Activated T-helper 1 cell treated with anti-CD3 and anti-CD28 coated beads, Interleukin-12 subunit alpha, Interleukin-12 subunit beta, Interleukin-2, Interleukin-4 antibody, amounts not matched to agents 30 ng/mL and 10 ng/mL and 1 ng/mL, durations not matched to agents 14 hours and 24 hours and 36 hours (primary cell): ENCODE data around the gene CALCOCO1. TPM values are rescaled to one million over a fixed set of nuclear protein-coding genes. Genes with fewer than 3 reads are reported as not detected.

ENCODE experiments used
- DNase-seq: peaks from one replicate; pipeline ENCODE4 v3.0.0; 2021; ENCODE audit warnings: low spot score
- H3K27ac Mint-ChIP-seq: one replicate; pipeline ENCODE4 v1.8.0; 2021; ENCODE audit warnings: mild to moderate bottlenecking, mixed read lengths
- H3K27me3 Mint-ChIP-seq: one replicate; pipeline ENCODE4 v1.8.0; 2022; ENCODE audit warnings: mild to moderate bottlenecking, moderate library complexity, mixed read lengths; ENCODE audit not compliant: insufficient read depth
- H3K36me3 Mint-ChIP-seq: one replicate; pipeline ENCODE4 v1.8.0; 2021; ENCODE audit warnings: low read depth, mixed read lengths
- H3K4me1 Mint-ChIP-seq: one replicate; pipeline ENCODE4 v1.8.0; 2021; ENCODE audit warnings: low read depth, mixed read lengths
- H3K4me3 Mint-ChIP-seq: one replicate; pipeline ENCODE4 v1.8.0; 2021; ENCODE audit warnings: mild to moderate bottlenecking, moderate library complexity, mixed read lengths
- H3K9me3 Mint-ChIP-seq: one replicate; pipeline ENCODE4 v1.8.0; 2021; ENCODE audit warnings: mixed read lengths
- intact Hi-C: fragments of 100-400 bp; cut with micrococcal nuclease; formaldehyde crosslinking; loops from one replicate; pipeline ENCODE4 v1.15.1; 2024
- total RNA-seq: library from RNA; stranded (reverse); gene quantifications from 2 replicates; pipeline ENCODE4 v1.2.3, GENCODE V29; 2022

Gene CALCOCO1
- total RNA-seq, 1 donor from 2014 or later: 17.4 TPM

DNA sequence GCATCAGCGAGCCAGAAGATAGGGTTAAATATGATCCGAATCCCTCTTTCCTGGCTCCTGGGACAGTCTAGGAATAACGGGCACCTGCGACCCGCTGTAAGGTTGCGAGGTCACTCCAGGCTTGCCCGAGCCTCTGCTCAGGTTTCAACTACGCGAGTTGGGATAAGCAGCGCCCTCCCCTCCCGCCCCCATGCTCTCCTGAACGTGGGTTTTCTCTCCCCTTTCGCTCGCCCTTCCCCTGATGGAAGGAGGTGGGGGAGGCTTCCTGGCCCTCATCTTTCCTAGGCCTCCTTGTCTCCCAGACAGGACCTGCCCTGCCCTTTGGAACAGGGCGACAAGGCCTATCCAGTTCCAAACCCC lies 50.6 kb downstream of the CALCOCO1 start:
- H3K4me3 Mint-ChIP-seq: peak overlapping the region; percentile 87
- no peaks in the 10 kb centered on the region for H3K9me3 Mint-ChIP-seq
- peaks cover 27% of the 10 kb centered on the region for H3K27me3 Mint-ChIP-seq
- H3K36me3 Mint-ChIP-seq: peaks cover 21% of the 10 kb centered on the region
- peak overlapping the region; percentile 95 for H3K27ac Mint-ChIP-seq
- peaks cover 17% of the 10 kb centered on the region for H3K4me1 Mint-ChIP-seq
- DNase-seq: no peak
- intact Hi-C loops: loop anchor here (1.0 to 2.0 kb wide), 10 partner anchors 20 to 670 kb away; partner anchors contain the start of genes ATF7, CALCOCO1 and EIF4B

DNA sequence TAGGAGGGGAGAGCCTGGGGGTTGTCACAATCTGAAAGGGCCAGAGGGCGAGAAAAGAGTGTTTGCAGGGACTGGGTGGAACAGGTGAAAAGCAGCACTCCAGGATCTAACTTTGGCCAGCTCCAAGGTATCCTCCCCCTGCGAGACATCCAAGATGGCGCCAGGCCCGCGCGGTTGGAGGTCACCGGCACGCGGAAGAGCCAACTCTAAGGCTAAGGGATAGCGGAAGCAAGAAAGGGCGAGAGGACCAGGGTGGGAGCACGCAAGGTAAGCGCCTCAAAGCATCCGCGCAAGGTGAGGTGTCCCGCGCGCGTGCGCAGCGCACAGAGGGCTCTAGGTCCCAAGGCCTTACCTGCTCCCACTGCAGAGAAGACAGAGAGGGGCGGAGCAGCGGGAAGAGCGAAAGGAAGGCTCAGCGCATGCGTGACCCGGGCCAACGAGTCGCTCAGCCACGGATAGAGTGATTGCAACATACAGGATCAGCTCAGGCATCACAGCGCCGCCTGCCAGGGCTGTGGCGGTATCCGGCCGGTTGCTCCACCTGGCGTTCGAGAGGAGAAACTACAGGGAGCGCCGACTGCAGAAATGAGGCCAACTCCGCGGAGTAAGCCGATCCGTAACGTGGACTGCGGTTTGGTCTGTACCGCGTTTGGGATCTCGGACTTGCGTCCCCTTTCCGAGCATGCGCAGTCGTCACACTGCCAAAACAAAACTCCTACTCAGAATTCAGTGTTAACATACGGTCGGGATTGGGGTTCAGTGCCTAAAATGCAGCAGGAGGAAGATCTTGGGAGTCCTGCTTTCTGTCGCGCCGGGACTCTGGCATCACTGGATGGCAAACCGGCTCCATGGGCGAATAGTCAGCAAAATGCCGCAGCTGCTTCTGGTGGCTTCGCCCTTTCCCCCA lies 51.3 kb downstream of the CALCOCO1 start, which contains the start of gene ATP5MC2:
Gene ATP5MC2 (minus strand): TSS at position 383 of the 907 bp plus-strand sequence. CDS start 3,469 bp downstream, outside the sequence.
- peak within 1 kb of the TSS; percentile 87 for H3K4me3 Mint-ChIP-seq
- intact Hi-C loops: loop anchor here (1.0 to 2.0 kb wide), 11 partner anchors 20 to 669 kb away; partner anchors contain the start of genes ATF7, CALCOCO1 and EIF4B

DNA sequence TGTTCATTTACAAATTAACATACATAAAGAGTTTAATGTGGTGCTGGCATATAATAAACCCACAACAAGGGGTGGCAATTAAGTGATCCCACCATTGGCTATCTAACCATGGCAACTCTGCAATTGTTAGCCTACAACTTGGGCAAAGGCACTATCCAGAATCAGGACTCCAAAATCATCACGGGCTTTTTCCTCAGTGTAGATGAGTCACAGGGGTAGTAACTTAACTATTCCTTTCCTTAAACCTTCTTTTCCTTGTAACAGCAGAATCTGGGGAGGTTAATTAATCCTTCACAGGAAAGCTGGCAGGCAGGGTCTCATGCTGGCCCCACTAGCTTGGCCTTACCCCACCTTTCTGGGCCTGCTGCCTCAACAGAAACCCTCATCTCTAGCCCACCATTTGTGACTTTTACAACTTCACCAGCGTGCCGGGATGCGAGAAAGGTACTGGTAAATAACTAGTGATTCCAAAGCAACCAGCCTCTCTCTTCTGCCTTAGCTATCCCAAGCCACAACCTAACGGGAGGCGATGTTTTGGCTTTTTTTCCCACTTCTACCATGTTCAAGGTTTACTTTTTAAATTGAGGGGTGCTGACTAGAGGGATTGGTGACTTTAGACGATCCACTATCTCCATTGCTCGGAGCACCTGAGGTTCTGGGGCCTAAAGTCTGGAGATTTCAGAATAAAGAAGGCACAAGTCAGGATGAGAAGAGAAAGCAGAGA lies 52.1 kb downstream of the CALCOCO1 start:
- Mint-ChIP-seq H3K4me1 (peaks cover 22% of the 10 kb centered on the region), H3K27me3 (peaks cover 27% of the 10 kb centered on the region), H3K9me3 (no peaks in the 10 kb centered on the region), H3K36me3 (peaks cover 30% of the 10 kb centered on the region), H3K4me3 (peak overlapping the region; percentile 87), H3K27ac (peak overlapping the region; percentile 95)
- DNase-seq: no peak
- intact Hi-C loops: loop anchor here (2.0 kb wide), 1 partner anchor 296 kb away; no protein-coding TSS in a partner anchor

More for the DNA sequence above, 51.3 kb downstream of the CALCOCO1 start, which contains the start of gene ATP5MC2:
- H3K27ac Mint-ChIP-seq: peak within 1 kb of the TSS; percentile 95
- H3K36me3 Mint-ChIP-seq: peaks cover 26% of the 10 kb centered on the region
- DNase-seq: peak; percentile 95
- H3K4me1 Mint-ChIP-seq: peaks cover 22% of the 10 kb centered on the region
- H3K9me3 Mint-ChIP-seq: no peaks in the 10 kb centered on the region
- H3K27me3 Mint-ChIP-seq: peaks cover 27% of the 10 kb centered on the region

DNA sequence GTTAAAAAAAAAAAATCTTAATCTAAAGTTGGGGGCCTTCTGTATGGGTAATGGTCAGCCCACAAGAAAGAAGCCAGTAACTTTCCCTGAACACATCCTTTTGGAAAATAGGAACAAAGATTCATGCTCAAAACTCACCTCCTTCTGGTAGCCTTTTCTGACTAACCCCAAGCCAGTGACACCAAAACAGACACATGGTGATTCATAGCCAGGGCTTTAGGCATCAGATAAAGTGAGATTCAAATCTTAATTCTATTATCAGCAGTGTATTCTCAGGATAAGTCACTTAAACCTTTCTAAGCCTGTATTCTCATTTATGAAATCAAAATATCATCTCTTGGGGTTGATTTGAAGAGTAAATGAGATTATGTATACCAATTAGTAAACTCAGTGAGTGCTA lies 56.3 kb downstream of the CALCOCO1 start:
- H3K27ac Mint-ChIP-seq: no peak overlapping the region
- intact Hi-C loops: no loop called here
- DNase-seq: no peak
- peaks cover 22% of the 10 kb centered on the region for H3K4me1 Mint-ChIP-seq
- H3K36me3 Mint-ChIP-seq: peaks cover 45% of the 10 kb centered on the region
- H3K27me3 Mint-ChIP-seq: no peaks in the 10 kb centered on the region
- H3K4me3 Mint-ChIP-seq: no peak overlapping the region
- no peaks in the 10 kb centered on the region for H3K9me3 Mint-ChIP-seq

DNA sequence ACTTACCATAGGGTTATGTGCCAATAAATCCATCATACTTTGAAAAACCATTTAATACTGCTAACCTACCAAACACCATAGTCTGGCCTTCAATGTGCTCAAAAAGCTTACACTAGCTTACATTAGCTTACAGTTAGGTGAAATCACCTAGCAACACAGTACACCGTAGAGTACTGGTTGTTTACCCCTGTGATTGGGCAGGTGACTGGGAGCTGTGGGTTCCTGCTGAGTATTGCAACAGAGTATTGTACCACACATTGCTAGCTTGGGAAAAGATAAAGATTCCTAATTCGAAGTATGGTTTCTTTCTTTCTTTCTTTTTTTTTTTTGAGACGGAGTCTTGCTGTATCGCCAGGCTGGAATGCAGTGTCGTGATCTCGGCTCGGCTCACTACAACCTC lies 56.9 kb downstream of the CALCOCO1 start:
- Mint-ChIP-seq H3K36me3 (peaks cover 51% of the 10 kb centered on the region), H3K27ac (no peak overlapping the region), H3K4me3 (no peak overlapping the region), H3K9me3 (no peaks in the 10 kb centered on the region), H3K4me1 (peaks cover 22% of the 10 kb centered on the region), H3K27me3 (no peaks in the 10 kb centered on the region)
- no peak for DNase-seq
- intact Hi-C loops: no loop called here

DNA sequence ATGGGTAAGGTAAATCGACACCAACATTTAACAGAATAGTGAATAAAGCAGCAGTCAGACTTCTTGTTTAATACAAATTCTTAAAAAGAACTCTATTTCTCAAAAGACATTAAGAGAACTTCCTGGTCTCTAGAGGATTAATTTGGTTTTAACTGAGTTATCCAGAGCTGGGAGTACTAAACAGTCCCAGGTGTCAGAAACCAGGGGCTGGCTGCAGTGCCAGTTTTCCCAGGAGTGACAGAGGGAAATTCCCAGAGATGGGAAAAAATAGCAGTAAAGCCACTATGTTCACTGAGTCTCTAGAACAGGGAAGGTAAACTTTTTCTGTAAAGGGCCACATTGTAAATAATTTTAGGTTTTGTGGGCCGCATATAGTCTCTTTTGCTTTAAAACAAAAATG lies 60.2 kb downstream of the CALCOCO1 start:
- intact Hi-C loops: no loop called here
- Mint-ChIP-seq H3K27ac (no peak overlapping the region), H3K36me3 (peaks cover 48% of the 10 kb centered on the region), H3K9me3 (no peaks in the 10 kb centered on the region), H3K27me3 (no peaks in the 10 kb centered on the region), H3K4me3 (no peak overlapping the region), H3K4me1 (peaks cover 5% of the 10 kb centered on the region)
- no peak for DNase-seq

DNA sequence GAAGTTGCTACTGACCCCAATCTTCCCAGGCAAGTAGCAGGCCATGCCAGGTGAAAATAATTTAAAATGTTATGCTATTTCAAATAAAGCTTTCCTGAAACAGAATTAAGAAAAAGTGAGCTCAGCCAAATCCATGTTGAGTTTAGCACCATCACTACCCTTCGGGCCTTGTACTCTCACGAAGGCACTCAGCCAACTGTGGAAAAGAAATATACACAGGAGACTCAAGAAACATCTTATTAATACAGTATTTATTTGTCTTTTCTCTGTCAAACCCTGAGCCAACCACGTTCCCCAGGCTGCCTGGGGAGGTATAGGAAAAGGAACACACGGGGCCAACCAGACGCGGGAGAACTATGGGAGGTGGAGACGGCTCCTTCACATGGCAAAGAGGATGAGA lies 62.3 kb downstream of the CALCOCO1 start:
- Mint-ChIP-seq H3K4me3 (no peak overlapping the region), H3K27ac (no peak overlapping the region), H3K9me3 (no peaks in the 10 kb centered on the region), H3K4me1 (no peaks in the 10 kb centered on the region), H3K27me3 (no peaks in the 10 kb centered on the region), H3K36me3 (peaks cover 39% of the 10 kb centered on the region)
- intact Hi-C loops: no loop called here
- DNase-seq: no peak

DNA sequence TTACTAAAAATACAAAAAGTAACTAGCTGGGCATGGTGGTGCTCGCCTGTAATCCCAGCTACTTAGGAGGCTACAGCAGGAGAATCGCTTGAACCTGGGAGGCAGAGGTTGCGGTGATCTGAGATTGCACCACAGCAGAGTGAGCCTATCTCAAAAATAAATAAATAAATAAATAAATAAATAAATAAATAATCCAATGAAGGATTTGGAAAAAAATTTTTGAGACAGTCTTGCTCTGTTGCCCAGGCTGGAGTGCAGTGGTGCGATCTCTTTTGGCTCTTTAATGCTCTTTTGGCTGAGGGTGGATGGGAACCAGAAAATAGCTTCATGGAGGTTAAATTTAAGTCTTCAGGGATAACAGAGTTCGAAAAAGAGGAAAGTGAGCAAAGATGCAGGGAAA lies 63.1 kb downstream of the CALCOCO1 start:
- no peaks in the 10 kb centered on the region for H3K4me1 Mint-ChIP-seq
- intact Hi-C loops: no loop called here
- H3K27ac Mint-ChIP-seq: no peak overlapping the region

DNA sequence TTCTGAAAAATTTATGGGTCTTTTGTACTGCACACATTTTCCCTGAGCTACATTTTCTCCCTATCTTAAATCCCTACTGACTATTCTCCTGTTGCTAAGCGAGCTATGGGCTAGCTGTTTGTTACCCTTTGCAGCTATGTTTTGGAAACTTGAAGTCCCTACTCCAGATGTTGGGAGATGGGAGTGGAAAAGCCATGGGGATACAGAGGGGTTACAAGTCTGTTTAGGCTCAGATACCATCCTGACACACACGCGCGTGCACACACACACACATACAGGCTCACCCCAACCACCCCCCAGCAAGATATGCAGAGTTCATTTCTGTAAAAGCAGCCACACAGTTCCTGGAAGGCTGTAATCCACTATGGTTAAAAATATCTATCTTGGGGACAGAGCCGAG lies 67.2 kb downstream of the CALCOCO1 start:
- no peak overlapping the region for H3K4me3 Mint-ChIP-seq
- no peak for DNase-seq
- H3K9me3 Mint-ChIP-seq: no peaks in the 10 kb centered on the region
- no peaks in the 10 kb centered on the region for H3K4me1 Mint-ChIP-seq
- no peak overlapping the region for H3K27ac Mint-ChIP-seq
- H3K36me3 Mint-ChIP-seq: peaks cover 19% of the 10 kb centered on the region
- intact Hi-C loops: no loop called here
- H3K27me3 Mint-ChIP-seq: no peaks in the 10 kb centered on the region

More for the DNA sequence above, 63.1 kb downstream of the CALCOCO1 start:
- Mint-ChIP-seq H3K4me3 (no peak overlapping the region), H3K36me3 (peaks cover 31% of the 10 kb centered on the region), H3K9me3 (no peaks in the 10 kb centered on the region), H3K27me3 (no peaks in the 10 kb centered on the region)
- DNase-seq: no peak

DNA sequence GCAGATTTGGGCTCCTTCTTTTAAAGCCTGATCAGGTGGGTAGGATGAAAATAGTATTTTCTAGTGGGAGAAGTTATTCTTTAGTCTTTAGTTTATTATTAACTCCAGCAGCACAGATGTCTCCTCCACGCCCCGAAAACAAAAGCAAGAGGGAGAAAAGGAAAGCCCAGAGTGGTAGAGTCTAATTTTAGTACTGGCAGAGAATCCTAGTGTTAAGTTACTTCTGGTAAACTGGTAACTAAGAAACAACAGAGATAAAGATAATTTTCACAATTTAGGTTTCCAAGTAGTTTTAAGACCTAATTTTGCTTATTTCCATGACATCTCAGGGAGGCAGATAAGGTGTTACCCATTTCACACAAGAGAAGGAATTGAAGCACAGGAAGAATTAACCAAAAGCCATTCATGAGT lies 67.7 kb downstream of the CALCOCO1 start:
- Mint-ChIP-seq H3K27me3 (no peaks in the 10 kb centered on the region), H3K27ac (no peak overlapping the region), H3K4me1 (no peaks in the 10 kb centered on the region), H3K9me3 (no peaks in the 10 kb centered on the region), H3K36me3 (peaks cover 16% of the 10 kb centered on the region), H3K4me3 (no peak overlapping the region)
- DNase-seq: no peak
- intact Hi-C loops: no loop called here

DNA sequence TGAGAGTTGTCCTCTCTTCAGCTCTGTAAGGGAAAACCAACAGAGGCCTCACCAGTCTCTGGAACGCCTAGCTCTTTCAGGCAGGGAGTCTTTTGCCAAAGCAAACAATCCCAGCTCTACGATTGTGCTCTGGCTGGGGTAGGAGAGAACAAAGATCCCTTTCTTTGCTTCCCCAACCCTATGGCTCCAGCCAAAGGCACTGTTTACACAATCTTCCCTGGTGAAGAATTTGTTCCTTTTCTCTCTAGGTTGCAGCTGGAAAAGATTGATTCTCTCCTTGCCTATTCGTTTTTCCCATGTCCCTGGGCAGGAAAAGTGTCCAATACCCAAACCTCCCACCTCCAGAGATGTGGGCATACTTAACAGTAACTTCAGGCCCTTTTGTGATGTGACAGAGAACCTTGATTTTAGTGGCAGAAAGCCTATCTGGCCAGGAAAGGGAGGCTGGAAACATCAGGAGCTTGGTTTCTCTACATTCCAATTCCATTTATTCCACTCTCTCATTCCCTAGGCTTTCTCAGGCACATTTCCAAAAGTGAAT lies 68.2 kb downstream of the CALCOCO1 start:
- Mint-ChIP-seq H3K36me3 (peaks cover 12% of the 10 kb centered on the region), H3K27me3 (no peaks in the 10 kb centered on the region), H3K4me3 (no peak overlapping the region), H3K9me3 (no peaks in the 10 kb centered on the region), H3K4me1 (no peaks in the 10 kb centered on the region), H3K27ac (no peak overlapping the region)
- no peak for DNase-seq
- intact Hi-C loops: no loop called here
